GM19395 (cell line): ENCODE results near the gene RBPJL.
"Not testable (repeated sequence)": the region's sequence is repeated elsewhere in the genome, so short reads cannot be mapped to it uniquely, and the experiment has no call there.

Experiments used
- ATAC-seq: cut with Tn5 transposase; IDR thresholded peaks from one replicate; pipeline ENCODE4 v1.9.1; 2021; ENCODE audit warnings: mild to moderate bottlenecking, moderate library complexity; ENCODE audit not compliant: unreplicated experiment

Gene RBPJL

DNA sequence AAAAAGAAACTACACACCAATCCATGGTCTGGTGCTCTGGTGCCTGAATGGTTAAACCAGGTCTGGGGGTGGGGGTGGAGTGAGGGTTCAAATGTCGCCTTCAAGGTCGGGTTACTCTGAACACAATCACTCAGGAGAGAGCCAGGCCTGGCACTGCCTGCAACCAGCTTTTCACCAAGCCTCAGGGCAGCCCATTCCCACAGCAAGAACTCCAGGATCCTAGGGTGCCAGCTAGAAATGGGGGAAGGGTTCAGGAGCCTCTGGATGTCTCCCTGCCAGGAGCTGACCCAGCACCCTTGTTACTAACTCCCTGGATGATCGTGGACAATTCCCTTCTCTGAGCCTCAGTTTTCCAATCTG lies 34.9 kb downstream of the RBPJL start:
- ATAC-seq, result no peak

DNA sequence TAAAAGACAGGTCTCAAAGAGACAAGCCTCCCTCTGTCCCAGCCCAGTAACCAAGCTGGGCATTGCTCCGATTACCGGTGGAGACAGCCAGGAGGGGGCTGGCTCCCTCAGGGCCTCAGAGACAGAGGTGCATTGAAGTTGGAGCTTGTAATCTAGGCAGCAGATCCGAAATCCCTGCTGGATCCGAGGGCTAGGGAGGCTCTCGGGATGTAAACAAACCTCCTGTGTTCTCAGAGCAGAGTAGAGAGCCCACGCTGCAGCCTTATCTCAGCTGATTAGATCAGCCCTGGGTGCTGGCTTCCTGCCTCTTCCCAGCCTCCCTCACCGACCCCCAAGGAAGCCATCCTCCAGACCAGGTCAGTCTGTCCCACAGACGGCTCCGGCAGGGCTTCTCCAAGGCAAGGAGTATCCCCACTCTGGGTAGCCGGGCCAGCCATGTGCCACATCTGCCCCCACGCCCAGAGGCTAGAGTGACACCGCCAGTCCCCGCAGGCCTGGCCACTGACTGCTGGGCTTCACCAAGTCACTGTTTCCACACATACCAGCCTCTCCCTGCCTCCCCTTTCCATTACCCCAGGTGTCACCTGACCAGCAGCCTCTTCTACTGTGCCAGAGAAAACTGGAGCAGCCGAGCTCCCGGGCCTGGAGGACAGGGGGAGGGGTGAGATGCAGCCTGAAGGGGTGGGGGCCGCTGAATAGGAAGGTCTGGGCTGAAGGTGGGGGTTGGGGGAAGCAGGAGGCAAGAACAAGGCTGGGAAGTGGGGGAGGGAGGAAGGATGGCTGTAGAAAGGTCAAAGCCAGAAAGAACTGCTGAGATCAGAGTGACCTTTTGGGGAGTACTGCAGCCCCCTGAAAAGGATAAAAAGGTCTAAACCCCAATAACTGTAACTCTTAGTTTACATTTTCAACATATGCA lies 35.6 kb downstream of the RBPJL start:
- no peak for ATAC-seq

DNA sequence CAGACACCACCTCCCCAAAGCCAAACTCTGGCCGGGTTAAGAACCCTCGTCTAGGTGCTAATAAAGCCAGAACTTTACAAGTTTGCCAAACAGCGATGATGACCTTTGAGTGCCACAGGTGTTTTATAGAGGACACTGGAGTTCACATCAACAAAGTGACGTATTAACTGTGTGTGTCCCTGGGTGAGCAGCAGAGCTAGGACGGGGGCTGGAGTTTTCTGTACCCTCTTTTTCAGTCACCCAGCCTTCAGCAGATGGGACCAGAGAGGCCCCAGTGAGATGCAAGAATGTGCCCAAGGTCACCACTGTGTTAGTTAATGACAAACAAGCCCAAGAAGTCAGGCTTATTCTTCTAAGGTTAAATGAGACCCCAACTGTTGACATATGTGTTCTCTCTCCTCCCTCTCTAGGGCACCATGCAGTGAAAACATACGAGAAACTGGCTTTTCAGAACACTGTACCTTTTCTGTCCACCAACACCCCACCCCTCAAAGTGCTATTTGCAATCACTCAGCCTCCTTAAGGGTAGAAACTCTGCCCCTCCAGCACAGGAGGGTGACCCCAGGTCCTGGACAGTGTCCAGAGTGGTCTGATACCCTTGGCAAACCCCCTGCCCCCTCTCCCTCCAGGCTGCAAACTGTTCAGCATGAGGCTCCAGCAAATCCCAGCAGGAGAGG lies 36.4 kb downstream of the RBPJL start:
- ATAC-seq, result no peak

DNA sequence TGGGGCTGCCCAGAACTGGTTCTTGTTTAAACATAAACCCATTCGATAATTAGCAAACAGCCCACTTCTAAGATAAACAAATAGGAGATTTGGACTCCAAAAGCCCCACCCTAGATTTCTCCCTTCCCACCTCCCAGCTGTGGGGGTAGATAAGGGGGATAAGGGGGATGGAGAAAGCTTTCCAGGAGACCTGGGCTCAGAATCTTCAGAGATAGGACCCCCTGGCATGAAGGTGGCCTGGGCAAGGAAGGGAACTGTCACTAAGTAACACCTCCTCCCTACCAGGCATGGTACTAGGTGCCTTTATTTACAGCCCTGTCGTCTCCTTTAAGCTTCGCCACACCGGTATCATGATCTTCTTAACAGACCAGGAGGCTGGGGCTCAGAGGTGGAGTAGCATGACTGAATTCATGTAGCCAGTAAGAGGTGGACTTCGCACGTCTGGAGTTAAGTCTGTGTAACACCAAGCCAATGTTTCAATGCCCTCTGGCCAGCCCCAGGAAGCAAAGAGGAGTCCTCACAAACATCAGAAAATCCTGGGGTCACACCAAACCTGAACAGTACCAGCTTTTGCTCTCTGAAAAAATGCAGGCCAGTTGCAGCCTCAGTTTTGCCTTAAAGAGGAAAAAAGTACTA lies 37.0 kb downstream of the RBPJL start:
- no peak for ATAC-seq

DNA sequence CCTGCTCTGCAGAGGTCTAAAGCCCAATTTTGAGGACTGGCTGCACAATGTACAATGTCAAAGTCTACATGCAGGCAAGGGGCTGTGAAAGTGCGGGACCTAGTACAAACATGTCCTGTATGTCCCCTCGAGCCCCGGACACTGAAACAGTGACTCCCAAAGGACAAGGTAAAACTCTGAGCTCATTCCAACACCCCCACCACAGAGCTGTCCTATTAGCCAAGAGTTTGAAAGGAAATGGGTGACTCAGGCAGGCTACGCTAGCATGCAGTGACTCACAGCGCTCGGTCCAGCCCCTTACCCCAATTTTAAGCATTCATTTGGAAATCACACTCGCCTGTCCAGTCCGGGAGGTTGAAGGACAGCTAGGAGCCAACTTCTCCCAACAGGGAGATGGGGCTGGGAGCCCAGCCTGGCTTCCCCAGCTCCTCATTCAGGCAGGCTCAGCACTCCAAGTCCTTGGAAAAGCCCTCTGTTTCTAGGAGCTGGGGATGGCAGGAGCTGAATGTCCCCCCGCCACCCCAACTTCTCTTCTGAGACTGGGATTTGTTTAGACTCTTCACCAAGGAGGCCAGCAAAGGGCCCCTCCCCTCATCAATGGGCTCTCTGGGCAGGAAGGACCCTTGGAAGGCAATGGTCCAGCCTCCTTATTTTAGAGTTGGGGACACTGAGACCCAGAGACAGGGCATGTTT lies 37.7 kb downstream of the RBPJL start:
- ATAC-seq, result no peak

DNA sequence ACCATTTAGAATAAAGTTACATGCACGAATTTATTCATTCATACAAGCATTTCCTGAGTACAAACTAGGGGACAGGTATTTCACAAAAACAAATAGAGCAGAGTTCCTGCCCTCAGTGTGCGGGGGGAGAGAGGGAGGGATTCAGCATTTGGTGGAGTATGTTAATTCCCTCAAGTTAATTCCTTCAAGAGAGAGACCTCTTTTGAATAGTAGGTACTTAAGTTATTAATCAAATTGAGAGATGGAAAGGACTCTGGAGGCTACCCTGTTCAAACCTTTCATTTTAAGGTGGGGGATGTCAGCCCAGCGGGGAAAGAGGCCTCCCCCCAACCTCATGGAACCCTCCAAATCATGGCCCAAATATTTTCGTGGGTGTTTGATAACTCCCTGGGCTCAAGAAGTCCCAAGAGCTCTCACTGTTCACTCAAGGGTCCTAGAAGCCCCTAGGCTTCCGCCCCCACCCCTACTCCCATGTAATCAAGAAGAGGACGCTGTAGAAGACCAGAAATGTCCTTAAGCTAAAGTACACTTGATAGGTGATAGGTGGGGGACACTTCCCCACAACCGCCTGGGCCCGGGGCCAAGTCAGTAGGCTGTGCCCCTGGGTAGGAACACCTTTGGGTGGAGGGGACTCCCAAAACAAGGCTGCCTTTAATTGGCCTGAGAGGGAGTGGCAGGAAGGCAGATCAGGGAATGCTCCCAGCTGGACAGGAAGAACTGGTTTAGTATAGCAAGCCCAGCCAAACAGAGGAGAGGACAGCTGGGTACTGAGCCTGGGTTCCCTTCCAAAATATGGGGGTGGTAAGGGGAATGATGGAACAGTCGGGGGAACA lies 38.7 kb downstream of the RBPJL start:
- ATAC-seq, result no peak

DNA sequence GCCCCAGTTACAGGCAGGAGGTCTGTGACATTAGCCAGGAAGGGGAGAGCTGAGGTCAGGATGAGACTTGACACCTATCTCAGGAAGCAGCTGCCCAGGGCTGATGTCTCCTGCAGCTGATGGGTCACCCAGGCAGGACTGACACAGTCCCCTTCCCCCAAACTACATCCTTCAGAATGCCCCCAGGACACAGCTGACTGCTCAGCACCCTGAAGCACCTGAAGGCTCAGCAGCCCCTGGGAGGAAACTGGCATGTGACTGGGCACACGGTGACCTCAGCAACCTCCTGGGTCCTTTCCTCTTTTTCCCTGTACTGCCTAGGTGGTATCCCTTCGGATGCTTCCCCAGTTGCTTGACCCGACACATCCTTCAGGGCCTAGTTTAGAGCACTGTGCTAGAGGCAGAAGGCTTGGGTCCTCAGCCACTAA lies 39.7 kb downstream of the RBPJL start:
- ATAC-seq, result no peak

DNA sequence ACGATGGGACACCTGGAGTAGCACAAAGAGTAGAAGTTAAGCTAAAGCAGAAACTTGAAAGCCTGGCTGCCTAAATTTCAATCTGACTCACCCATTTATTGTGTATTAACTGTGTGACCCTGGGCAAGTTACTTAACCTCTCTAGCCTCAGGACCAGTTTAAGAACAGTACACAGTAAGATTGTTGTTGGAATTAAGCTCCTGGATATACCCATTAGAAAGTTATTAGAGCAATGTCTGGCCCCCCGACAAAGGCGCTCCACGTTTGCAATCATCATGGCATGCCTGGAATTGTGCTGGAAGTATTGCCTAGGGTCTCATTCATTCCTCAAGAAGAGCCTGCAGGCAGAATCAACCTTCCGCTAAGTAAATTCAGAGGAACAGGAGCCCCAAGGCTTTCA lies 40.2 kb downstream of the RBPJL start:
- no peak for ATAC-seq

DNA sequence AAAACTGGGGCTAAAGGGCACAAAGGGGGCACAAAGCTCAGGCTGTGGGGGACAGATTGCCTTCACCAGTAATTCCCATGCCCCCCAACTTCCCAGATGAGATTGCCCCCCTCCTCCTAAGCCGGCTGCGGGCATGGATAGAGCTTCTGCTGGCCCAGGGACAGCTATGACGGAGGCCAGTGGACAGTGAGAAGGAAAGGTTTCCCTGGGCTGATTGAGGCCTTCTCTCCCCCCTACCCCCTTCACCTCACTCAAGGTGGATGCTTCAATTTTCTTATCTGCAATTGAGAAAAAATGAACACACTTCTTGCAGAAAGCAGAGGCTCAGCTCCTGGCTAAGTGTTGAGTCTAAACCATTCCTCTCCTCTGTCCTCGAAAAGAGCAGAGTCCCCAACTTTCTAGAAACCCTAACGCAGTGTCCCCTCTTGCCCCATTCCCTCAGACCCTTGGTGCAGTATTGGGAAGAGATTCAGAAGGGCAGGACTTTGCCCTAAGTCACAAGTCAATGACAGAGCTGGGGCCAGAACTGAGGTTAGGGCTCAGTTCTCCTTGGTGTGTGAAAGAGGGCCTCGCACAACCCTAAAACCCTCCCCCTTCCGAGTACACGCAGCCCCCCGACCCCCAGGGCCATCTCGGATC lies 40.8 kb downstream of the RBPJL start:
- no peak for ATAC-seq

DNA sequence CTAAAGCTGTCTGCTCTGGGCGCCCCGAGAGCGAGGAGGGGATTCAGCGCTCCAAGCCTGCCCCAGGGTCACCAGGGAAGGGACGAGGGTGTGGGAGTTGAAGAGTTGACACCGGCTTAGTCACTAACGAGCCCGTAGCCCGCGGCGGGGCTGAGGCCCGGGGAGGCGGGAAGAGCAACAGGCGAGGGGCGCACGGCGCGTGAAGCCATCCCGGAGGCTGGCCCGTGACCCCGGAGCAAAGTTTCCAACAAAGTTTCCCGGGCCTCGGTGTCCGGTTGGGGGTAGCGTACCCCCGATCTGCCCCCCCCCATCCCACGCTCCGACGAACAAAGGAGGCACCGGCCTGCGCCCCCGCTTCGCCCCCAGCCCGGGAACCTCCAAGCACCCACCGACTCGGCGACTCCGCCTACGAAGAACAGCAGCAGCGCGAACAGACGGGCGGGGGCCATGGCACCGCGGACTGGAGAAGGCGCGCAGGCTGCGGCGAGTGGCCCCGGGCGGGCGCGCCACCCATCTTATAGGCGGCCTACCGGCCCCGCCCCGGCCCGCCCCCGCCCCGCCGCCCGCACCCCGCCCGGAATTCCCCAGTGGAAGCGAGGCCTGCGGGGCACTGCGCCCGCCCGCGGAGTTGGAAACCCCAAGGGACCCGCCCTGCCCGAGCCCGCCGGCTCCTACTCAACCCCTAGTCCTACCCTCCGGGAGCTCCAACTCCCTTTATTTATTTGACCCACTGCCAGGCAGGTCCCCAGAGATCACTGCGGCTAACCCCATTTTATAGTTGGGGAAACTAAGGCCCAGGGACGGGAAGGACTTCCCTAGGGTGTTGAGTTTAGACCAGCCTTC lies 41.5 kb downstream of the RBPJL start, which contains the start of gene SDC4:
Gene SDC4, minus strand, starts transcription at position 489 of the 843 bp plus-strand sequence. Its CDS starts 40 bp downstream, at position 449.
- ATAC-seq, result no peak

DNA sequence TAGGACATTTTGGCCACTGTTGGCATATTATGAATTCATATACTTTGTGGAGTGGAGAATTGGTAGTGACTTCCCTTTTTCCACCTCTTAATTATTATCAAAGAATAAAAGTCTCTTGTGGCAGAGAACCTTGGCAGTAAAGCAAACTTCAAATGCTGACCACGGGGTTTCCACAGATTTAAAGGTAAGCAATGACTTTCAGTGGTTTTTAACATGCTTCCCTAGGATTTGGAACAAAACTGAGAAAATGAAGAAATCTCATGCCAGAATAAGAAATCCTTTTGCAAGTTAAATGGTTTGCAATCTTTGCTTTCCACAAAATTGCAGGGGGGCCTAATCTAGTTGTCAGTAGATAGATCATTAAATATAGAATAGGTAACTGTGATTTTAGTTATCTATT lies 43.6 kb downstream of the RBPJL start:
- no peak for ATAC-seq

DNA sequence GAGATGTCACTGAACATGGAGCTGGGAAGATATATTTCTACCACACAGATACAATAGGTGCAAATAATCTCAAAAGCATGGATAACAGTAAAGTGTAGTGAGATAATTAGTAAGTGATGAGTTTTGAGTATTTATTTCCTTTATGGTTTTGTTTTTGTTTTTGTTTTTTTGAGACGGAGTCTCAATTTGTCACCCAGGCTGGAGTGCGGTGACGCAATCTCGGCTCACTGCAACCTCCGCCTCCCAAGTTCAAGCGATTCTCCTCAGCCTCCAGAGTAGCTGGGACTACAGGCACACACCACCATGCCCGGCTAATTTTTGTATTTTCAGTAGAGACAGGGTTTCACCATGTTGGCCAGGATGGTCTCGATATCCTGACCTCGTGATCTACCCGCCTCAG lies 44.2 kb downstream of the RBPJL start:
- ATAC-seq, result not testable (repeated sequence)

DNA sequence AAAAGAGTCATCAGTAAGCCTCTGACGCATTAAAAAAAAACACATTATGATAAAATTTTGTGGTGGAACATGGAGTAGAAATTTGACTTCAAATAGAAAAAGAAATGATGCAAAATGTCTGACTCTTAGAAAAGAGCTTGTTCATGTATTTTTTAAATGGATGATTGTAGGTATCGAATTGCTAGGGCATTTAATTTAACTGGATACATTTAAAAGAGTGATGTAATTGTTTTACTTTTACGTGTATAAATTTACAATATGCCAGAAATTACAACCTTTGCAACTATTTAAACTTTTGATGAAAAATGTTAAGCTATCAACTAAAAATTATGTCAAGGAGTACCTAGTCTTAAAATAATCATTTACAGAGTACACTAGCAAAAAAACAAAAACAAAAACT lies 46.1 kb downstream of the RBPJL start:
- no peak for ATAC-seq

DNA sequence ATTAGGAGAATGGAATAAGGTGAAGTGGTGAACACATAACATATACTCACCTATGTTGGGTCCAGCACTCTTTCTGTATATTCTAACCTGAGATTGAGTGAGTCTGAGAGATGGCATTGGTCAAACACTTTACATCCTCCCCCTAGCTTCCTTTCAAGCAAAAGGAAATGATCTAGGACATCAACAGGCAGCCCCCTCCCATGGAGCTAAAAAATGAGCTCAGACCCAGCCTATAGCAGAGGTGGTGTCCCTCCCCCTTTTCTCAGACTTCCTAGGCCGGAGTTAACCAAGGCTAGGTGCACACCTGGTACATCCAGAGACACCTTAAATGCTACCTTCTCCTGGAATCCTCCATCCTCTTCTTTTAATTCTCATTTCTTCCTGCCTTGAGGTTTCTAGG lies 47.1 kb downstream of the RBPJL start:
- no peak for ATAC-seq

DNA sequence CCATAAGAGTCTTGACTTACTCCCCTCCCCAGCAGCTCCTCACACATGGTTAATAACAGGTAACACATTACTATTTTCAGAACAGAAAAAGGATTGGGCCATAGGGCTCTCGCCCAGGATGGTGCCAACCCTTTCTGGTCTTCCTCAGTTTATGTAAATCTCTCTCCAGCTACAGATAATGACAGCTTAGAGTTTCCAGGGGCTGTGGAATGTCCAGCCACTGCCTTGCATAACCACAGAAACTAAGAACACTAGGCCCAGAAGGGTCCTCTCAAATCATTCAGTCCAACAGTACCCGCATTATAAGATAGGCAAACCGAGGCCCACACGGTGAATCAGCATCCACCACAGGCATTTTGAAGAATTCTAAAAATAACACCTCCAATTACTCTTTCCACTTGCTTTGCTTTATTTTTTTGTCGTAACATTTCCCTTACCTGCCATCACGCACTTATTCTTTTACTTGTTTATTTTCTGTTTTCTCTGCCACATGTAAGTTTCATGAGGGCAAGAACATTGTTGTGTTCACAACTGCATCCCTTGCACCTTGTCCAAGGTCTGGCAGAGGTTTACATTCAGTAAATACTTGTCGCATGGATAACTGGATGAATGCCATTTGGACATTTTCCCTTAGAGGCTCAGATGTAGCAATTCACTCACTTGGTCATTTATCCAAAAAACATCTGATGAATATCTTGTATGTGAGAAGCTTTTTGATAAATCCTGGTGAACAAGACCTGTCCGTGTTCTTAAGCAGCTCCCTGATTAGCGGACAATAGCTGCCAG lies 48.0 kb downstream of the RBPJL start:
- ATAC-seq, result no peak

DNA sequence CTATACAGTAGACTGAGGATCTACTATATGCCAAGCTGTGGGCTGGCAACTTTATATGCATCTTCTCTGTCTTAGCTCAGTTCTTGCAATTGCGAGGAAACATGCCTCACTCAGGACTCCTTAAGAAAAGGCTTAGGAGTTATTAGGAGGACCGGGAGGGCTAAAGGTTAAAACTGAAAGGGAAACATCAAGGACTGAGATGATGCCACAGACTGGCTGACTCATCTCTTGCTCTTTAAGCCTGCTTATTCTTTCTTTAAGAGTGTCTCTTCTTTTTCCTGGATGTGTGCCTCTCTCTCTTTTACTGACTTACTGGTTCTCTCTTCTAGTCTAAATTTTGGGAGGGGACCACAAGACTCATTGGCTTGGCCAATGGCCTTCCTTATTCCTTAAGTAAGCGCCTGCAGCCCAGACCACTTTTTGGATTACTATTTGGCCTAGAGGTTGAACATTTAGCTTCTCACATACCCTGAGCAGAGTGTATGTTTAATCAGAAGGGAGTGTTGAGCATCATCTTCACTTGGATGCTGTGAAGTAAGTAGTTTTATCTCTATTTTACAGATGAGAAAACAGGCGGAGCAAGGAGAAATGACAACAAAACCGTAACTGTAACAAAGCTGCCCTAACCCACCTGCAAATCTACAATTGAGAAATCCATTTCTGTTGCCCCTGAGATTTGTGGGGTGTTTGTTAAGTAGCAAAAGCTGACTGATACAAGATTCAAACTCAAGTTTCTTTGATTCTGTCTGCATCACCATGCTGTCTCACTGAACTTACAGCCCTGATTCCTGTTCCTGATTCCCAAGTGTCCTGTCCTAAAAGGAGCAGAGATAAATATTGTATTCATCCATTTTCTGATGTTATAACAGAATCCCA lies 48.8 kb downstream of the RBPJL start:
- ATAC-seq, result no peak
